MV-4-11 (cell line): Measurements from ENCODE around the gene CIC.
A peak's percentile ranks its signal among the peaks of the same experiment; 100 is the strongest.

ENCODE experiments used
- DNase-seq: peaks from one replicate; lab custom pipeline; 2025; lab: John Stamatoyannopoulos, UW

The CIC gene

DNA sequence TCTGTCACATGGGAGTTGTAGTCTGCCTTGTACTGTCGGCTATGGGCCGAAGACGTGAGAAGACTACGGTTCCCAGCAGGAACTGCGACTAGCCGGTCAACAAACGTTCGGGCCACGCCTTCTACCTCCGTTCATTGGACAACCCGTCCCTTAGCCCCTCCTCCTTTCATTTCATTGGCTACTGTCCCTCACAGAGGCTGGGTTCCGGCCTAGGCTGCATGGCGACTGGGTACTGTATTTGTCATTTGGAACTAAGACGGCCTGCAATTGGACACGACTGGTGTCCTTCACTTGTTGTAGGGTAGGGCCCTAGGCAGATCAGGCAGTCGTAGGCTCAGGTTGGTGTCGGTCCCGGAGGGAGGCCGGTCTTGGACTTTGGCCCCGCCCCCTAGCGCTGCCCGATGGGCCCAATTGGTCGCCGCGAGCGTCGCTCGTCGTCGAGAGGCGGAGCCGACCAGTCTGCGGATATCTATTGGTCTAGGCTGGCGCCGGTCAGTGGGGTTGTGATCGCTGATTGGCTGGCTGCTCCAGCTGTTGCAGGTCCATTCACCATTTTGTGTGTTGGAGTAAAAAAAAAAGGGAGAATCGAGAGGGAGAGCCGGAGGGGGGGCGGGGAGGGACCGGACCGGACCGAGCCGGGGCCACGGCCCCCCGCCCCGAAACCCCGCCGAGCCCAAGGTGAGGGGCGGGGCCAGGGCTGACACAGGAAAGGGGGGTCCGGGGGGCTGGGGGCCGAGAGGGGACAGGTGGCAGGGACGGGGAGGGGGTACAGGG, at the start of gene CIC:
Gene CIC (plus strand): TSS at position 549 of the 774 bp plus-strand sequence. CDS start 2,532 bp downstream, outside the sequence.
- DNase-seq = peak; percentile 100

DNA sequence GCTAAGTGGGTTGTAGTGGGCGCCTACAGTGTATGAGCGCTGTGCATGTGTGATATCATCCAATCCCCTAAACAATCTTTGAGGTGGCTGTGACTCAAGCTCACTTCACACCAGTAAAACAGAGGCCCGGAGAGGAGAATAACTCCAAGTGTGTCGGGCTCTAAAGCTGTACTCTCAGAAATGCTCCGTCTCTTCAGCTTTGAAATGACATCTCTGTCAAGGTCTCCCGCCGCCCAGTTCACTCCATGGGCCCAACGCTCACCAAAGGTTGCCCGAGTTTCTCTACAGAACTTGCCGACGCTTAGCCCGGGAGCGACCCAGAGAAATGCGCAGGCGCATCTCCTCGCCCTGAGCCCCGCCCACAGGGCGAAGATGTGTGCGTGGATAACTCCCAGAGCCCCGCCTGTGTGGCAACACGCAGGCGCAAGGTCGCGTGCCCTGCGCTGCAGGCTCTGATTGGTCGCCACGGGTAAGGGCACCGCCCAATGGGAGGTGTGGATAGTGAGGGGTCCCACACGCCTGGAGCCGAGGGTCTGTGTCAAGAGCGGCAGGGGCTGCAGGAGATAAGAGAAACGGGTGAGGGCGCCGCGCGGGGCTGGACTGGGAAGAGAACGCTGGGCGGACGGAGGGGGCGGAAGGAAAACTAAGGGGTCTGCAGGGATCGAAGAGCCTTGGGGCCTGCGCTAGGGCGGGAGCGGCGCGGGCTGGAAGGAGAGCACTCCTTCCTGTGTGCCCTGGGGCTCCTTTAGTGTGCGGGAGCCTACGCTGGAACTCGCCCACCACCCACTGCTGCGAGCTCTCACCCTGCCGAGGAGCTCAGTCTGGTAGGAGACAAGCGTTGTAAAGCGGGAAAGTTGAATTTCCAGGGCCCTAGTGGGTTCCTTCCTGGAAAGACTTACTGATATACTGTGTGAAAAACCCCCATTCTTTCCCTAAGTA, 49.0 kb upstream of the CIC start, which contains the start of gene ZNF526:
Gene ZNF526 (plus strand): TSS at position 501 of the 939 bp plus-strand sequence. CDS start 4,092 bp downstream, outside the sequence.
- DNase-seq = peak; percentile 99

DNA sequence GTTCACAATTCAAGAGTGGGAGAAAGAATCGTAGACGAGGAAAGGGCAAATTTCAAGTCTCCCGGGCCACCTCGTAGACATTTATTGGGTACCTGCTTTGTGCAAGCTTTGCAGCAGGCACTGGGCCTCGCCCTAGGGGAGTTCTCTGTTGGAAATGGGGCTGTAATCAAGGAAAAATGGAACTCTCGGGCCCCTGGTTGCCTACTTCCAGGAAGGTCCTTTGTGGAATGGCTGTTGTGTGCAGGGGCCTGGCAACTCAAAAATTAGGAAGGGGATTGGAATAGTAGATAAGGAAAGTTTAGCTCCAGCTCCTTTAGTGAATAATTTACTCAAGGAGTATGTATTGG, 48.3 kb upstream of the CIC start:
- DNase-seq = no peak

DNA sequence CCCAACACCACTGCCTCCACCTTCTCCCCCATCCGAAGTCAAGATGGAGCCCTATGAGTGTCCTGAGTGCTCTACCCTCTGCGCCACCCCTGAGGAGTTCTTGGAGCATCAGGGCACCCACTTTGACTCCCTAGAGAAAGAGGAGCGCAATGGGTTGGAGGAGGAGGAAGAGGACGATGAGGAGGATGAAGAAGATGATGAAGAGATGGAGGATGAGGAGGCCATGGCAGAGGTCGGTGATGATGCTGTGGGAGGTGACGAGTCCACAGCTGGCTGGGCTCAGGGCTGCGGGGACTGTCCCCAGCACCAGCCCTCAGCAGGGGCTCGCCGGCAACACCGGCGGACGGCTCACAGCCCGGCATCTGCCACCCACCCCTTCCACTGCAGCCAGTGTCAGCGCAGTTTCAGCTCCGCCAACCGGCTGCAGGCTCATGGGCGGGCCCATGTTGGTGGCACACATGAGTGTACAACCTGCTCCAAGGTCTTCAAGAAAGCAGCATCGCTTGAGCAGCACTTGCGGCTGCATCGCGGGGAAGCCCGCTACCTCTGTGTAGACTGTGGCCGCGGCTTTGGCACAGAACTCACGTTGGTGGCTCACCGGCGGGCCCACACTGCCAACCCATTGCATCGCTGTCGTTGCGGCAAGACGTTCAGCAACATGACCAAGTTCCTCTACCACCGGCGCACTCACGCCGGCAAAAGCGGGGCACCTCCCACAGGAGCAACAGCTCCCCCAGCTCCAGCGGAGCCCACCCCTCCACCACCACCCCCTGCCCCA, 43.9 kb upstream of the CIC start:
- no peak for DNase-seq

DNA sequence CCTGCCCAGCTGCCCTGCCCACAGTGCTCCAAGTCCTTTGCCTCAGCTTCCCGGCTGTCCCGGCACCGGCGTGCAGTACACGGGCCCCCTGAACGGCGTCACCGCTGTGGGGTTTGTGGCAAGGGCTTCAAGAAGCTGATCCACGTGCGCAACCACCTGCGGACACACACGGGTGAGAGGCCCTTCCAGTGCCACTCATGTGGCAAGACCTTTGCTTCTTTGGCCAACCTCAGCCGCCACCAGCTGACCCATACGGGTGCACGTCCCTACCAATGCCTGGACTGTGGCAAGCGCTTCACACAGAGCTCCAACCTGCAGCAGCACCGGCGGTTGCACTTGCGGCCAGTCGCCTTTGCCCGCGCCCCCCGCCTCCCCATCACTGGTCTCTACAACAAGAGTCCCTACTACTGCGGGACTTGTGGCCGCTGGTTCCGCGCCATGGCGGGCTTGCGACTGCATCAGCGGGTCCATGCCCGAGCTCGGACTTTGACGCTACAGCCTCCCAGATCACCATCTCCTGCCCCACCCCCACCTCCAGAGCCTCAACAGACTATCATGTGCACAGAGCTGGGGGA, 43.2 kb upstream of the CIC start:
- DNase-seq = no peak

DNA sequence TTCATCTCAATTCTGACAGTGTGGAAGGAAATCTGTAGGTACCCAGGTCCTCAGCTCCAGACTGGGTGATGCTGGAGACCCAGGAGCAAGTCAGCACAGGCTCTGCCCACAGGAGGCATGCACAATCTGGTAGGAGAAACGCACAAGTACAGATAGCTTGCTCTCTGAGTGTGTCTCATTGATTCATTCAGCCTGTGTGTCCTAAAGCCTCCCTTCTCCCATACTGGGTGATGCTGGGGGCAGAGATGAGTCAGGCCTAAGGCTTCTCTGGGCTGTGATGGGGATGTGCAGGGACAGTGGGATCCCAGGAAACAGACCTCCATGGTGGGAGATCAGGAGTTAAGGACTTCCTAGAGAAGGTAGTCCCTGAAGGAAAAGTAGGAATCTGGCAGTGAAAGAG, 42.2 kb upstream of the CIC start:
- DNase-seq = no peak

DNA sequence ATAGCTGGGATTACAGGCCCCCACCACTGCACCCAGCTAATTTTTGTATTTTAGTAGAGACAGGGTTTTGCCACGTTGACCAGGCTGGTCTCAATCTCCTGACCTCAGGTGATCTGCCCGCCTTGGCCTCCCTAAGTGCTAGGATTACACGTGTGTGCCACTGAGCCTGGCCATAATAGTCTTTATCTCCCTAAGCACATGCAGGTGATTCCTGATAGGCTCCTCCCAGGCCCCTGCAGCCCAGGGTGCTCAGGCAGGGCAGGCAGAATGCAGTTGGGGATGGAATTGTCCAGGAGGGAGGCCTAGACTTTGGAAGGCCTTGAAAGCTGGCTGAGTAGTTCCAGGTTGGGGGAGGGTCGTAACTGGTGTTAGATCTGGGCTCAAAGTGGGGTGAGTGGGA, 40.4 kb upstream of the CIC start:
- no peak for DNase-seq

DNA sequence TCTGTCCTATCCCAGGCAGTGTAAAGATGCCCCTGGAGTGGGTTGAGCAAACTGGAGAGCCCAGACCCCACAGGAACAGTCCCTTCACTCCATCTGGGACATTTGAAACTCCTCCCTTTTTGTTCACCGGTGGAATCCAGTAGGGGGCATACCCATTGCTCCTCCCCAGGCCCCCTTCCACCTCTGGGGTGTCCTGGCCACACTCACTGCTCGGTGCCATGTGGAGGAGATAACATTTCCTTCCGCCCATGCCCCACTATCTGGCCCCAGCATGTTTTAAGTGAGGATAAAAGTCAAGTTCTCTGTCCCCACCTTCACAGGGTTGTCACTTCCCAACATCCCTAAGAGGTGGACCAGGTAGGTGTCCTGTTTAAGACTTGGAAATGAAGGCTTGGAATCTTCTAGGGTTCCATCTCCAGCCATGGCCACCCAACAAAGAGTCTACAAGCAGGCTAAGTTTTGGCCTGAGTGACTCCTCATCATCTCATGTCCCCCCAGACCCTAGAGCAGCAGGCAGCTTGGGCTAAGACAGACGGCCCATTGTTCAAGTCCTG, 39.7 kb upstream of the CIC start:
- DNase-seq = no peak

DNA sequence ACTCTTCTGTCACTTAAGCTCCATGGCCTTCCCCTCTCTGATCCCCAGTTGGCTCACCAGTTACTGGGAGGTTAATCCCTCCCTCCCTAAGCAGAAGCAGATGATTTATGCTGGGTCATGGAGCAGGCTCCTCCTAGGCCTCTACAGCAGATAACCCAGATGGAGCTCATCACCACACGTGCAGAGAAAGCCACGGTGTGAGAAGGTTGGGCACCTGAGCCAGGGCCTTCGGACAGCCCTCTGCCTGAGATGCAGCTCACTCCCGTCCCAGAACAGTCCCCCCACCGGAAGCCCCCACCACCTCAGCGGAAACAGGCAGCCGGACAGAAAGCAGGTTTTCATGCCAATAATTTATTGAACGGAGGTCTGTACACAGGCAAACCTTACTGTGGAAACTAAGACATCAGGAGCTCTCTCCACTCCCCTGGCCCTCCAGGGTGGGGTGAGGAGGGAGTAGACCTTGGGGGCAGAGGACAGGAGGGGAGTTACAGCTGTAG, 39.1 kb upstream of the CIC start:
- DNase-seq = peak; percentile 47

DNA sequence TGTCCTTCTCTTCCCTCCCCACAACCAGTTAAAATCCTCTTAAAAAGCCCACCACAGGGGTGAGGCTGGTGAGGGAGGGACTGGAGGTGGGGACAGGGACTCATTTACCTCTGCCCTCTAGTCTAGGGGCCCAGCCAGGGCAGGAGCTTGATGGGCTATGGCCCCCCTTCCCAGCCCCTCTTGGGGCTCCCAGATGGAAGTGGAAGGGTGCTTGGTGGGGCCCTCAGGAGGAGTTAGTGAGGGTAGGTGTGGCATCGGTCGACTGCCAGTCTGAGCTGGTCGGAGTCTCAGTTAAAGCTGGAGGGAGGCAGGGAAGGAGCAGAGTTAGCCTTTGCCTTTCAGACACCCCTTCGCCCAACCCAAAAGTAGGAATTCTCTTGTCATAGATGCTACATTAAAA, 38.5 kb upstream of the CIC start:
- no peak for DNase-seq

DNA sequence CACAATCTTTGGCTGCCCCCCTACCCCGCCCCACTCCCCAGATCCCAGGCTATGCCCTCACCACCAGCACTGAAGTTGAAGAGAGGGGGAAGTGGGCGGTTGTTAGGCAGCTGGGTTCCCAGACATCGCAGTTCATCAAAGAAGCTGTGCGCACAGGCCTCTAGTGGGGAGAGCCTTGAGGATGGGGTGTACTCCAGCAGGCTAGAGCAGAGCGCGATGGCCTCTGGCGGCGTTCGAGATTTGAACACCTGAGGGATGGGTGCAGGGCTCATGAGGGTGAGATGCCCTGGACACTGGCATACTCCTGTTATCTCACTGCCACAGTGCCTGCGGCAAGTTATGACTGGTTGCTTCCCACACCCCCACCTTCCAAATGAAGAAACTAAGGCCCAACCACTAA, 36.6 kb upstream of the CIC start:
- DNase-seq = no peak

DNA sequence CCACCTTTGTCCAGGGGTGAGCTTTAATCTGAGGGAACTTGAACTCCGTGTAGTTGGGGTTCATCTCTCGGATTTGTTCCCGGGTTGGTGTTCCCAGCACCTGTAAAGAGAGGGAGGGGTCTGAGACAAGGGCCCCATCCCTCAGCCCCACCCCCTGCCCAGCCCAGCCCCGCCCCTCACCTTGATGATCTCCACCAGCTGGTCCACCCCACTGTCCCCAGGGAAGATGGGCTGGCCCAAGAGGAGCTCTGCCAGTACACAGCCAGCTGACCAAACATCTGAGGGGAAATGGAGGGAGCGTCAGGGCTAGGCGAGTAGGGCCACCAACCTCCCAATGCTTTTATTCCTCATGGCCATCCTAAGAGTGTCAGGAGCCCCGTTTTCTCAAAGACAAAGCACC, 35.9 kb upstream of the CIC start:
- no peak for DNase-seq

DNA sequence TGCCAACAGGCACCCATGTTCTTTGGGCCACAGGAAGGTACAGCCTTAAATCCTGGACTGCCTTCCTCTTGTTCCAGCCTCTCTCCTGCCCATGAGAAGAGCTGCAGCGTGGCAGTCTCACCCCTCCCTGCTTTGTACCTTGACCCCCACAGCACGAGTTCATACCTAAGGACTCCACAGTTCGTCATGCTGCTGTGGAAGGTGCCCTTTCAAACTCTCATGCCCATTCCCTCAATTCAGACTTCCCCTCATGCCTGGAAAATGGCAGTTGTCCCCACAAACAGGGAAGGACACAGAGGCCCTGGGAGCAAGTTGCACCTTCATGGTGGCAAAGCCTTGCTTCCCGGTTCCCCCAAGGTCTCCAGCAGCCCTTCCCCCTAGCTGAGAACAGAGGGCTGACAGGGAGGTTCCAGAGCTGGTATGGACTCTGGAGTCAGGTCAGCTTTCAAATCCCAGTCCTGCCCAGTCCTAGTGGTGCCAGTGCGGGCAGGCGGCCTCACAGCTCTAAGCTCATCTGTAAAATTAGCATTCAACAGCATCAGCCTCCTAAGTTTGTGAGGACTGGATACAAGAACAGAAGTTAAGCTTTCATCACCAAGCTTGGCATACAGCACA, 35.3 kb upstream of the CIC start:
- no peak for DNase-seq

DNA sequence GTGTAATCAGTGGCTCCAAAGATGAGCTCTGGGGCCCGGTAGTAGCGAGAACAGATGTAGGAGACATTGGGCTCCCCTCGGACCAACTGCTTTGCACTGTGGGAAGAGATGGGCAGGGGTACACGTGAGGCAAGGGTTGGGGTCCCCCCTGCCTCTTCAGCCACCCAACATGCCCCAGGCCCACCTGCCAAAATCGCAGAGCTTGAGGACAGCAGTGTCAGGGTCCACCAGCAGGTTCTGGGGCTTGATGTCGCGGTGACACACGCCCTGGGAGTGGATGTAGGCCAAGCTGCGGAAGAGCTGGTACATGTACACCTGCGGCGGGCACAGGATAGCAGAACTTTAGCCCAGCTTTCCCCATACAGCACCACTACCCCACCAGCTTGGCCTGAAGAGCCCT, 34.7 kb upstream of the CIC start:
- no peak for DNase-seq

DNA sequence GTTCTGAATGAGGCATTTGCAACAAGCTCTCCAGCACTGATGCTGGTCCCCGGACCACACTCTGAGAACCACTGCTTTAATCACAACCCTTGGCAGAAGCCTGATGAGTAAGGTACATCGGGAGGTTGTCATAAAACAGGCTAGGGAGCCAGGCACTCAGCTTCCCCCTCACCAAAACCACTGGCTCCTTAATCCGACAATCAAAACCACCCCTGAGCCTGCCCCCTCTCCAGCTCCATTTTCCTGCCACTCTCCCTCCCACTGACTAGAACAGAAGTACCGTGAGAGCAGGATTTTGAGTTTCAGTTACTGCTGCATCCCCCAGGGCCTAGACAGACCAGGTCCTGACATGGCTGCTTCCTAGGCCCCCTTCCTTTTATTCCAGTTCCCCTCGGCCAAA, 33.9 kb upstream of the CIC start:
- no peak for DNase-seq

DNA sequence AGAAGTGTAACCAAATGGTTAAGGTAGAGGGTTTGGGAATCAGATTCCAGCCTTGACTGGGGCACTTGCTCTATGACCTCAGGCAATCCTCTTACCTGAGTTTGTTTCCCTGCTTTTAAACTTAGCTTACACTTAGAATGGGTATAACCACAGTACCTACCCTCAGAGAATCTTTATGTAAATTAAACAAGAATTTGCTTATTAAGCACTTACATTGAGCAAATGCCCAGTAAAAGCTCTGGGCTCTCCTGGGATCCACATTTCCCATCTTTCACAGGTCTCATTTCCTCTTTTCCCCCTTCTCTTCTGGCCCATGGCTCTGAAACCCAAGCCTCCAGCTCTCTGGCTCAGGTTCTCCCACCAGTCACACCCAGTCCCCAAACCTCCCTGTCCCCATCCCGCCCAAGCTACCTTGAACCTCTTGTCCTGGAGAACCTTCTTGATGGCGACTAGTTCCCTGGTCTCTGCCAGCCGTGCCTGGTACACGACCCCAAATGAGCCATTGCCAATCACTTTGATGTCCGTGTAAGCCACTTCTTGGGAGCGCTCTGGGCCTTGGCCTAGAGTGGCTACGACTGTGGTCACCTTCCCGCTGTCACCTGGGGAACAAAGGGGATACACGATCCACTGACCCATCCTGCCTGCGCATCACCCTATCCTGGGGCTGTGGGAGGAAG, 29.4 kb upstream of the CIC start:
- DNase-seq = no peak

DNA sequence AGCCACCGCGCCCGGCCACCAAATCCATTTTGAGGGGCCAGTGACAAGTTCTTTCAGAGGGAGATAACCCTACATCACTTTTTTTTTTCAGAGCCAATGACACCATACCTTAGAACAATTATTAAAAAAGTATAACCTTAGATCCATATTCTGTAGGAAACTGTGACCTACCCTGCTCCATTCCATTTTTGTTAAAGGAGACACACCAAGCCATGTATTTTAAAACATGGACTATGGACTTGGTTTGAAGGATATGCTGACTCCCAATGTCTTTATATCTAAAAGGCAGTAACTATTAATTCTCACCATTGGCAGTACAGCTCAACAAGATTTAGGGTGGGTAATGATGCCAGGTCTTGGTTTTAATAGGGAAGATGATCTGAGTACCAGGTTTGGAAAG, 27.8 kb upstream of the CIC start:
- no peak for DNase-seq

DNA sequence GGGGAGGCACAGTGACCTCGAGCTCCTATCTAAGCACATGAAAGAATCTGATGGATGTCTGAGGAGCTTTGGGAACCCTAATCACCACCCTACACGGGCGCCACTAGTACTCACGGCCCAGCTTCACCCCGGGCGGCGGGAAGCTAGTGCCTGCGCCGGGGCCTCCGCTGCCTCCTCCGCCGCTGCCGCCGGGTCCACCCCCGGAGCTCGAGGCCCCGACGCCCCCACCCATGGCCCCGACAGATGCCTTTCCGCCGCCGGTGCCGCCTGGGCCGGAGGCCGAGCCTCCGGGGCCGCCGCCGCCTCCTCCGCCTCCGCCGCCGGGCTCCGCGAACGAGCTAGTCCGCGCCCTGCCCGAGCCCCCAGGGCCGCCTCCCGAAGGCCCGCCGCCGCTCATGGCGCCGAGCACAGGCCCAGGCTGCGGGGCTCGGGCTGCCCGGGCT, 27.0 kb upstream of the CIC start:
- DNase-seq = no peak

DNA sequence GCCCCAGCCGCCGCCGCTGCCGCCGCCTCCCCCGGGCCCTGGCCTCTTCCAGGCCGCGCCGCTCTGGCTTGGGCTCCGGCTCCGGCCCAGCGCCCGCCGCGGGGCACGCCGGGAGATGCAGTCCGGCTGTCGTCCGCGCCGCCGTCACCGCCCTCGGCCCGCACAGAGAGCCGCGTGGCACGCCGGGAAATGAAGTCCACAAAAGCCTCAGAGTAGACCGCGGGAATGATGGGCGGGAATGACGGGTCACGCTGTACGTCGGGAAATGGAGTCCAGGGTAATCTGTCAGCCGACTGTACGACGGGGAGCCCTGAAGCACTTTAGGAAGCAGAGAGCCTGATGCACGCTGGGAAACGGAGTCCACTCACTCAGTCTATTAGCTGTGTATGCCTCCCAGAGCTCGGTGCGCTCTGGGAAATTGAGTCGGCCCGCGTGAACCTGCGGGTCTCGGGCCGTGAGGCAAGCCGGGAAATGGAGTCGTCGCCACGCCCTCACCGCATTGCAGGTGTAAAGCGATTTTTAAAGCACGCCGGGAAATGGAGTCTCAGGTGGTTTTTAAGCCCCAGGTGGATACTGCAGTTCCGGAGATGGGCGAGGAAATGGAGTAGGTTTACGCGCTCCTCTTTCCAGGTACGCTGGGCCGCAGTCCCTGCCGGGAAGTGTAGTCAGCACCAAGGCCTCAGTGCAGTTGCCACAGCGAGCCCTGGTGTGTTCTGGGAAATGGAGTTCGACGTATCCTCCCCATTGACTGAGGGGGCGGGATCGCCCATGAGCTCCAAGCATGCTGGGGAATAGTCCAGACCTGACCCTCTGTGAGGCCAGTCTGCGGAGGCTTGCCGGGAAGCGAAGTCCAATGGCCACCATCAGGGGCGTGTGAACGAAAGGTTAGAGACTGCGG, 26.3 kb upstream of the CIC start, which contains the start of gene GSK3A:
Gene GSK3A (minus strand): TSS at position 91 of the 898 bp plus-strand sequence. CDS start 137 bp downstream, outside the sequence.
- peak; percentile 99 for DNase-seq
